K562 (cell line): ENCODE data around the gene TECPR2. TPM values are rescaled to one million over a fixed set of nuclear protein-coding genes. Genes with fewer than 3 reads are reported as not detected.

Experiments
- HDAC2 ChIP-seq: fragments of 450-650 bp; IDR thresholded peaks from 2 replicates; pipeline ENCODE4 v1.6.1; 2016; ENCODE audit warnings: mild to moderate bottlenecking
- HMG20A ChIP-seq: fragments of 450-650 bp; formaldehyde crosslinking; conservative IDR thresholded peaks from 2 replicates; pipeline ENCODE4 v1.4.0; 2020; ENCODE audit warnings: mild to moderate bottlenecking, mixed read lengths
- MBD2 ChIP-seq: sonication (generic); IDR thresholded peaks from 2 replicates; pipeline ENCODE4 v1.6.1; 2016; ENCODE audit warnings: low read depth, borderline replicate concordance
- NCOA6 ChIP-seq: fragments of 450-650 bp; IDR thresholded peaks from 2 replicates; pipeline ENCODE4 v1.6.1; 2017; ENCODE audit warnings: mild to moderate bottlenecking
- NRF1 ChIP-seq, 2 experiments: fragments of 450-650 bp; IDR thresholded peaks in 1 of 2; conservative IDR thresholded peaks in 1 of 2; 2 replicates each; pipeline ENCODE4 v1.6.1; 2014; ENCODE audit warnings: mild to moderate bottlenecking in 2 of 2
- PRPF4 ChIP-seq: fragments of 200-400 bp; formaldehyde crosslinking; IDR thresholded peaks from one replicate; pipeline ENCODE4 v1.6.1; 2017; ENCODE audit warnings: low read length, low read depth, mild to moderate bottlenecking; ENCODE audit not compliant: insufficient read depth, poor library complexity, severe bottlenecking
- RBFOX2 ChIP-seq: fragments of 200-400 bp; formaldehyde crosslinking; IDR thresholded peaks from 2 replicates; pipeline ENCODE4 v1.6.1; 2017; ENCODE audit warnings: low read depth, mild to moderate bottlenecking, low read length, moderate library complexity
- RREB1 ChIP-seq: fragments of 250-450 bp; sonication (Bioruptor Pico); IDR thresholded peaks from 2 replicates; pipeline ENCODE4 v1.4.0; 2020
- SMAD3 ChIP-seq: fragments of 450-650 bp; formaldehyde crosslinking; conservative IDR thresholded peaks from 2 replicates; pipeline ENCODE4 v1.4.0; 2020; ENCODE audit warnings: mild to moderate bottlenecking
- SMAD4 ChIP-seq: fragments of 250-450 bp; sonication (Bioruptor Pico); conservative IDR thresholded peaks from 2 replicates; pipeline ENCODE4 v1.8.0; 2021; ENCODE audit warnings: inconsistent platforms, mild to moderate bottlenecking, moderate library complexity
- SMARCB1 ChIP-seq: IDR thresholded peaks from 2 replicates; pipeline ENCODE4 v1.6.1; 2011; ENCODE audit warnings: improper control_type of control experiment, low read depth; ENCODE audit not compliant: insufficient read length
- ZBTB7A ChIP-seq: IDR thresholded peaks from 2 replicates; pipeline ENCODE4 v1.6.1; 2011; ENCODE audit warnings: low read depth, mild to moderate bottlenecking, low read length, moderate library complexity, borderline replicate concordance; ENCODE audit not compliant: control insufficient read depth
- ZNF436 ChIP-seq: fragments of 250-450, 450-650 bp; sonication (Bioruptor Pico); formaldehyde crosslinking; IDR thresholded peaks from 2 replicates; pipeline ENCODE4 v1.7.0; 2020; ENCODE audit warnings: mild to moderate bottlenecking
- ZNF561 ChIP-seq: fragments of 450-650 bp; formaldehyde crosslinking; conservative IDR thresholded peaks from 2 replicates; pipeline ENCODE4 v1.4.0; 2020; ENCODE audit warnings: mild to moderate bottlenecking, moderate library complexity
- ZNF584 ChIP-seq: fragments of 200-800 bp; sonication (Bioruptor generic); IDR thresholded peaks from 2 replicates; pipeline ENCODE4 v1.6.1; 2016; ENCODE audit warnings: low read depth, mild to moderate bottlenecking, missing genetic modification characterization, missing compliant biosample characterization
- polyA plus RNA-seq, 8 experiments: library from polyadenylated mRNA; depleted of rRNA in 4 of 8; stranded (reverse) in 5 of 8; unstranded in 3 of 8; fragments of >200 nt; fragmentation: Nextera tagmentation in 2 of 8; fragmentation: Illumina TruSeq in 1 of 8; extraction: Ambion mirVana in 2 of 8; extraction: Trizol in 1 of 8; gene quantifications; 2 replicates each; pipeline versions ENCODE4 v1.2.1 to v1.2.3, GENCODE V29; 2011 to 2014; ENCODE audit warnings: inconsistent platforms in 1 of 8, missing spikeins in 1 of 8
- total RNA-seq, 7 experiments: library from RNA; depleted of rRNA in 6 of 7; stranded (reverse); fragments of >200 nt in 6 of 7; fragmentation: Illumina TruSeq in 2 of 7; extraction: Trizol in 2 of 7; gene quantifications; 2 replicates each; pipeline versions ENCODE4 v1.2.1 to v1.2.3, GENCODE V29; 2011 to 2021; ENCODE audit warnings: low replicate concordance in 1 of 7
- TF ChIP-seq, protein P1 (sequence below): sonication (generic); formaldehyde crosslinking; IDR thresholded peaks from 2 replicates; pipeline ENCODE4 v1.8.1; 2023; ENCODE audit warnings: mild to moderate bottlenecking, missing genetic modification reagents

The TECPR2 gene
- total and polyA plus RNA-seq, 9 of the 15 experiments (the other 6 are each of a cell fraction or from before 2014, with no cell fraction given) = 0.04 to 3.0 (median 0.83) TPM

DNA sequence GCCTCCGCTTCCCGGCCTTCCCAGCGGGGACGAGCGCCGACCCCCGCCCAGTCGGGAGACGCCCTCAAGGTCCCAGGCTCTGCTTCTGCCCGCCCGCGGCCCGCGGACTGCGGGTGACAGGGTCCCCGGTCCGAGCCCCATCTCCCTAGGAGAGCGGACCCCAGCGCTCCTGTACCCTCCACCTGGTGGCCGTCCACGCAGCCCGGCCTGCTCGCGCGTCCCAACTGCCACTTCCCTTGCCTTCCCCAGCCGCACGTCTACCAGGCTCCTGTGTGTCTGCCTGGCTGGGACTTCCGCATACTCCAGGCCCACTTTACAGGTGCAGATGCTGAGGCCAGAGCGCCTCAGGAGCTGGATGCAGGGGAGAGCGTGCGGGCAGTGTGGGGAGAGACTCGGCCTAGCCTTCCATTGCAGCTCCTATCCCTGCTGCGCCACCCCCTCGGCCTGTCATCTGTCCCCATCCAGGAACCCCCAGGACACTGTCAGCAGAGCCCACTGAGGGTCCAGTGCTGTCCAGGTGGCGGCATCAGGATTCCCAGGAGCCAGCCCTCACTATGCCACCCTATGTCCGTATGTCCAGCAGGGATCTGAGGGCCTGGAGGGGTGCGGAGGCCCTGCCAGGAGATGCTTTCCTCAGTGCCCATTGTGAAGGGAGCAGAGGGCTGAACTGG, 154.8 kb downstream of the TECPR2 start (continued):
- TF ChIP-seq, protein P1, sequence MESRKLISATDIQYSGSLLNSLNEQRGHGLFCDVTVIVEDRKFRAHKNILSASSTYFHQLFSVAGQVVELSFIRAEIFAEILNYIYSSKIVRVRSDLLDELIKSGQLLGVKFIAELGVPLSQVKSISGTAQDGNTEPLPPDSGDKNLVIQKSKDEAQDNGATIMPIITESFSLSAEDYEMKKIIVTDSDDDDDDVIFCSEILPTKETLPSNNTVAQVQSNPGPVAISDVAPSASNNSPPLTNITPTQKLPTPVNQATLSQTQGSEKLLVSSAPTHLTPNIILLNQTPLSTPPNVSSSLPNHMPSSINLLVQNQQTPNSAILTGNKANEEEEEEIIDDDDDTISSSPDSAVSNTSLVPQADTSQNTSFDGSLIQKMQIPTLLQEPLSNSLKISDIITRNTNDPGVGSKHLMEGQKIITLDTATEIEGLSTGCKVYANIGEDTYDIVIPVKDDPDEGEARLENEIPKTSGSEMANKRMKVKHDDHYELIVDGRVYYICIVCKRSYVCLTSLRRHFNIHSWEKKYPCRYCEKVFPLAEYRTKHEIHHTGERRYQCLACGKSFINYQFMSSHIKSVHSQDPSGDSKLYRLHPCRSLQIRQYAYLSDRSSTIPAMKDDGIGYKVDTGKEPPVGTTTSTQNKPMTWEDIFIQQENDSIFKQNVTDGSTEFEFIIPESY (CRISPR knock-in tag) = peak; percentile 94
- peak; percentile 54 for TF ChIP-seq RBFOX2
- TF ChIP-seq MBD2 = no peak
- no peak for TF ChIP-seq HDAC2
- TF ChIP-seq HMG20A (CRISPR knock-in tag) = no peak
- 0 out of 2 replicates have a peak, but pooled peaks have one; percentile 14 for TF ChIP-seq RREB1 (CRISPR knock-in tag)
- TF ChIP-seq SMAD4 (CRISPR knock-in tag) = 0 out of 2 replicates have a peak, but pooled peaks have one; percentile 1
- TF ChIP-seq NRF1 (conservative IDR thresholded peaks at IDR 0.05 in 1 of 2, IDR thresholded peaks at IDR 0.05 in 1 of 2) = no peak
- no peak for TF ChIP-seq ZNF584 (CRISPR knock-in tag)
- TF ChIP-seq ZBTB7A = no peak
- TF ChIP-seq SMARCB1 = no peak
- no peak for TF ChIP-seq ZNF561 (CRISPR knock-in tag)
- no peak for TF ChIP-seq SMAD3 (CRISPR knock-in tag)
- TF ChIP-seq NCOA6 = no peak
- TF ChIP-seq PRPF4 = peak; percentile 6
- no peak for TF ChIP-seq ZNF436 (CRISPR knock-in tag)
